SU-DHL-6 (cell line): Measurements from ENCODE around the gene BASP1.

Experiments
- CTCF ChIP-seq: fragments of 200-600 bp; sonication (generic); IDR thresholded peaks from one replicate; pipeline ENCODE4 v1.5.1; 2017; ENCODE audit warnings: antibody characterized with exemption, mild to moderate bottlenecking, low read length, moderate library complexity; ENCODE audit not compliant: insufficient read depth, poor library complexity, severe bottlenecking
- EZH2phosphoT487 ChIP-seq: fragments of 200-600 bp; sonication (generic), shearing (Covaris generic); conservative IDR thresholded peaks from 2 replicates; pipeline ENCODE4 v1.6.1; 2018; ENCODE audit warnings: mild to moderate bottlenecking, antibody characterized with exemption, low read length, moderate library complexity, mixed read lengths

GRCh38 chr5:17283121-17283415 lies 65.6 kb downstream of the BASP1 start:
- TF ChIP-seq CTCF, result no peak
- no peak for TF ChIP-seq EZH2phosphoT487
